Measurements from ENCODE around the gene ANXA10.

DNA sequence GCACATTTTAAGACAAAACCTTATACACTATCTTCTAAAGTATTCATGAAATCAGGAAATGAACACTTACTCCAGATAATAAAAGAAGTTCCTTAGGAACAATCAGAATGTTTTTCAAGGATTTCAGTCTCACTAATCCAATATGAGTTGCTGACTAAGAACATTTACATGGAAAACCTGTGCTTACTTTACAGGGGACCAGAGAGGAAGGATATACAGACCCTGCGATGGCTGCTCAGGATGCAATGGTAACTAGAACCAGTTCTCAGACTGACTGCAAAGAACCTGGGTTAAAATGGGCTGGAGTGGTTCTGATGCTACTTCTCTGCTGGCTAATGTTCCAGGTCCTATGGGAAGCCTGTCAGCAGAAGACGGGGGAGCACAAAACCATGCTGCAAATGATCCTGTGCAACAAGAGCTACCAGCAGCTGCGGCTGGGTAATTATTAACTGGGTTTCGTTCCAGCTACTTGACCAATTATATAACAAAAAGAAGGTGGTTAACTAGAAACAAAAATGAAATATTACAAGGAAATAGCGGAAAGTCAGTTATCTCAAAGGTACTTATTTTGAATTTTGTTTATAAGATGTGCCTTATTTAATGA, 85.3 kb downstream of the ANXA10 start:
- TF ChIP-seq FOXM1 (IDR thresholded peaks at IDR 0.05; ENCODE audit: borderline replicate concordance) = no peak
- TF ChIP-seq ELF4 (IDR thresholded peaks at IDR 0.05) = no peak
- TF ChIP-seq SUZ12 (IDR thresholded peaks at IDR 0.05) = no peak
- TF ChIP-seq SP1 (IDR thresholded peaks at IDR 0.05) = no peak
- no peak for TF ChIP-seq ARNT (IDR thresholded peaks at IDR 0.05)
- TF ChIP-seq FOXK2 (IDR thresholded peaks at IDR 0.05) = no peak
- no peak for TF ChIP-seq TARDBP (IDR thresholded peaks at IDR 0.05)
- no peak for TF ChIP-seq LEF1 (IDR thresholded peaks at IDR 0.05; ENCODE audit: borderline replicate concordance)
- no peak for TF ChIP-seq ZNF384 (IDR thresholded peaks at IDR 0.05)
- TF ChIP-seq NFRKB (IDR thresholded peaks at IDR 0.05) = no peak
- TF ChIP-seq CTBP1 (IDR thresholded peaks at IDR 0.05; ENCODE audit: borderline replicate concordance) = no peak
- no peak for TF ChIP-seq L3MBTL2 (conservative IDR thresholded peaks at IDR 0.05)
- TF ChIP-seq BHLHE40 (IDR thresholded peaks at IDR 0.05; ENCODE audit: borderline replicate concordance) = no peak
- TF ChIP-seq HDGF (IDR thresholded peaks at IDR 0.05; ENCODE audit: borderline replicate concordance) = no peak
